ENCODE data around the gene PTPRT.

The PTPRT gene

DNA sequence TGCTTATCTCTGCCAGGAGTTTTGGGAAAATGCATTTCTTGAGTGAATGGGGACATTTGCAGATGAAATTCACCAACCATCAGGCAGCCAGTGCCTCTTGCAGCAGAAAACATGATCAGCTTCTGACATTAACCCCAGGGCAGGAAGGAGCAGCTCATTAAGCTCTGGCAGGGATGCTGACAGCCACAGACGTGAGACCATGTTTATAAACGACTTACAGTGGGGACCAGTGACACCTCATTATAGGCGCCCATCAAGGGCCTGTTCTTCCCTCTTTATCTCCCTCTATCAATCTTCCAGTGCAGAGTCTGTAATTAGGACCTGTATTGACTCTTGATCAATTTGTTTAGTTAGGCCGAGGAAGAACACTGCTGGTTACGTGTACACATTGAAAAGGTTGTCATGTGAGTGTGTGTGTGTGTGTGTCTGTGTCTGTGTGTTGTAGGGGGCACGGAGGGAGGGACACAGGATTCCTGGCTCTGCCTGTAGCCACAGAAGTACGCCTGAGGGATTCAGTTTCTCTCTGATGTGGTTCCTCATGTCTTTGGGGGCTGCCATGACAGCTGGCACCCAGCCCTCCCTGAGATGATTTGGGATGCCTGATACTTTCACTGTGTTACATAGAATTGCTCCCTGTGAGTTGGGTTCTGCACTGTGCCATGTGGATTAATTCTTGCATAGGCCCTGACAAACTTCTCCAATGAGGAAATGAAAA, 1143.2 kb downstream of the PTPRT start:
- no peak overlapping the region for H3K27ac ChIP-seq
- POLR2A ChIA-PET (ENCODE audit: low non-redundant PET) = no interaction called here
- TF ChIP-seq, protein P1, sequence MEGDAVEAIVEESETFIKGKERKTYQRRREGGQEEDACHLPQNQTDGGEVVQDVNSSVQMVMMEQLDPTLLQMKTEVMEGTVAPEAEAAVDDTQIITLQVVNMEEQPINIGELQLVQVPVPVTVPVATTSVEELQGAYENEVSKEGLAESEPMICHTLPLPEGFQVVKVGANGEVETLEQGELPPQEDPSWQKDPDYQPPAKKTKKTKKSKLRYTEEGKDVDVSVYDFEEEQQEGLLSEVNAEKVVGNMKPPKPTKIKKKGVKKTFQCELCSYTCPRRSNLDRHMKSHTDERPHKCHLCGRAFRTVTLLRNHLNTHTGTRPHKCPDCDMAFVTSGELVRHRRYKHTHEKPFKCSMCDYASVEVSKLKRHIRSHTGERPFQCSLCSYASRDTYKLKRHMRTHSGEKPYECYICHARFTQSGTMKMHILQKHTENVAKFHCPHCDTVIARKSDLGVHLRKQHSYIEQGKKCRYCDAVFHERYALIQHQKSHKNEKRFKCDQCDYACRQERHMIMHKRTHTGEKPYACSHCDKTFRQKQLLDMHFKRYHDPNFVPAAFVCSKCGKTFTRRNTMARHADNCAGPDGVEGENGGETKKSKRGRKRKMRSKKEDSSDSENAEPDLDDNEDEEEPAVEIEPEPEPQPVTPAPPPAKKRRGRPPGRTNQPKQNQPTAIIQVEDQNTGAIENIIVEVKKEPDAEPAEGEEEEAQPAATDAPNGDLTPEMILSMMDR (conservative IDR thresholded peaks at IDR 0.05; ENCODE audit: low read depth) = no peak
- DNase-seq (ENCODE audit: low spot score) = no peak
- CTCF ChIA-PET = no interaction called here

DNA sequence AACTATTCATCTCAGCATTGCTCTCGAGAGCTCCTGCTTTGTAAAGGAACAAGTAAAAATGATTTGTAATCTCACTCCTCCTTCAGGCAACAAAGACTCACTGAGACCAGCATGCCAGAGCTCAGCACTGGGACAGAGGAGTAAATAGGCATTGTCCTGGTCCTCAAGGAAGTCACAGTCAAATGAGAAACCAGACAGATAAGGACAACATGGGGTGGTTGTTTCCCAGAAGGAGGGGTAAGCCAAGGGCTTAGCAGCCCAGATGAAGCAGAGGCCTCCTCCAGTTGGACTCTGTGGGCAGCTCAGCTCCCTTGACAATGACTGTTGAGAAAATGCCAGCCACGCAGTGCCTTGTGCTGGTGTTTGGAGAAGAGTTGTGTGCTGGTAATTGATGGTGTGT, 1145.8 kb downstream of the PTPRT start:
- CTCF ChIA-PET = interaction anchor here (0.6 kb wide), 1 partner anchor 335 kb away, joined by 6 read pairs; no protein-coding TSS in a partner anchor
- TF ChIP-seq, protein P1 (conservative IDR thresholded peaks at IDR 0.05; ENCODE audit: low read depth) = no peak
- DNase-seq (ENCODE audit: low spot score) = no peak
- H3K27ac ChIP-seq = no peak overlapping the region
- POLR2A ChIA-PET (ENCODE audit: low non-redundant PET) = no interaction called here

DNA sequence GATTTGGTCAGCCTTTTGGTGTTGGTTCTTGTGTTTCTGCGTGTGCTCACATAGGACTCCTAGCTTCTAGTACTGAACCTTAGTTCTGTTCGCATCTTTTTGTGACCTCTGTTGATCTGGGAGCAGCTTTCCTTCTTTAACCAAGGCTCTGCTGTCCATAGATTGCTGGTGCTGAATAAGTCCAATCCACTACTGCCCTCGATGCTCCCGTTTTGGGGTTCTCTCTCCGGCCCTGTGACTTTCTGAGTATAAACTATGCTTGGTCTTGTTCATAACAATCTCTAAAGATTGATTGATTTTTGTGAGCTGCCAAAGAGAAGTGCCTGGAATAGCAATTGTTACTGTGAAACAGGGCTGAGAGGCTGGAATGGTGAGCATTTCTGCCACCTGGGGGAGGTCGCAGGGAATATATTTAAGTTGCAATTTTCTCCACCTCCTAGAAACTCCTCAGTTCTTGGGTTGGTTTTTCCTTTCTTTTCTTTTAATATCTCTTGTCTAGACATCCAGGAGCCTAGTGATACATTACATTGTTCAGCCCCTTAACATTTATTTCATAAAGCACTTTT, 1148.6 kb downstream of the PTPRT start:
- ChIA-PET POLR2A (ENCODE audit: low non-redundant PET) (no interaction called here), CTCF (interaction anchor here (2.2 kb wide), 1 partner anchor 303 kb away, joined by 7 read pairs; no protein-coding TSS in a partner anchor)
- no peak overlapping the region for H3K27ac ChIP-seq
- TF ChIP-seq, protein P1 (conservative IDR thresholded peaks at IDR 0.05; ENCODE audit: low read depth) = no peak
- no peak for DNase-seq (ENCODE audit: low spot score)

DNA sequence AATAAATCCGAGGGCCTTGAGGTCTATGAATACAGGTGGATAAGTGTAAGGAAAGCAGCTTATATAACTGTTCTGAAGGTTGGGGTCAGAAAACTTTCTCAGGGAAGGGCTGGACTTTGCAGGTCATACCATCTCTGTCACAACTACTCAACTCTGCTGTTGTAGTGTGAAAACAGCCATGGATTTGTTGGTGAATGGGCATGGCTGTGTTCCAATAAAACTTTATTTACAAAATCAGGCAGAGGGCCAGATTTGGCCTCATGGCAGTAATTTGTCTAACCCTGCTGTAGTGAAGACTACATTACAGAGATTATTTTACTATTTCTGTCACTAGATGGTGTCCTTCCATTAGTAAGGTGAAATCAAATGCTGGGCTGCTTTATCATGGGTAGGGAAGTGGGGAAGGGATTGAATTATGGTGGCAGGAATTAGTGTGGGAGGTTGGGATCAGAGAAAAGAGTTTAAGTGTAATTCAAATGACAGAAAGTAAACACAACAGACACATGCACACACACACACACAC, 1161.9 kb downstream of the PTPRT start:
- no peak for DNase-seq (ENCODE audit: low spot score)
- no peak overlapping the region for H3K27ac ChIP-seq
- POLR2A ChIA-PET (ENCODE audit: low non-redundant PET) = no interaction called here
- CTCF ChIA-PET = no interaction called here
- TF ChIP-seq, protein P1 (conservative IDR thresholded peaks at IDR 0.05; ENCODE audit: low read depth) = no peak

DNA sequence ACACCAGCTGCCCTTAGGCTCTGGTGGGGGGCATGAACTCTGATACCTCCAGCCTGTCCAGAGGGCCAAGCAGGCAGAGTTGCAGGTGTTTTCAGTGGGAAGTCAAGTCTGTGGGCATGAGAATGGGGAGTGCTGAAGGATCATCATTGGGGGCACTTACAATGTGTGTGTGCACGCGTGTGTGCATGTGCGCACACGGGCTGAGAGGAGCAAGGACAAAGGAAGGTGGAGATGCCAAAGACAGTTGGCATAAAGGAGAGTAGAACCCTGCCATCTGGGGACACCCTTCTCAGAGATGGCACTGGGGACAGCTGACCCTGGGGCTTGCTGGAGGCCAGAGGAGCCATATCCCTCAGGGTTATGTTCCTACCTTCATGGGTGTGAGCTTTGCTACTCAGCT, 1163.1 kb downstream of the PTPRT start:
- ChIA-PET POLR2A (ENCODE audit: low non-redundant PET) (no interaction called here), CTCF (interaction anchor here (0.6 kb wide), 1 partner anchor 66 kb away, joined by 4 read pairs; no protein-coding TSS in a partner anchor)
- no peak for DNase-seq (ENCODE audit: low spot score)
- TF ChIP-seq, protein P1 (conservative IDR thresholded peaks at IDR 0.05; ENCODE audit: low read depth) = no peak
- no peak overlapping the region for H3K27ac ChIP-seq

DNA sequence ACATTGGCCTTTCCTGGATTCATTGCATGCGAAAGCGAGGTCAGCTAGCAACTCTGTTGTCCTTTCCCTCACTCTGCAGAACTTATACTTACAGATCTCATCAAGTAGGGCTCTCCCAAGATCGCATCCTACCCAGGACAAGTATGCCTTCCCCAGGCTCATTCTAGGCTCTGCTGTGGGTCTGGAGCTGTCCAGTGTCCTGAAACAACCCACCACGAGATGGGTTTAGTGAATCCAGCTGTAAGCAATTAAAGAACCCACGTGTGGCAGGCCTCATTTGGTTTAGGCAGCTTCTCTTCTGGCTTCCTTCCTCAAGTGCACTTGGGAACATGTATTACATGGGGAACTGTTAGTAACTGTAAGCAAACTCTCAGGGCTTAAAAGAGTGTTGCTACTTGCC, 1165.1 kb downstream of the PTPRT start:
- TF ChIP-seq, protein P1 (conservative IDR thresholded peaks at IDR 0.05; ENCODE audit: low read depth) = no peak
- DNase-seq (ENCODE audit: low spot score) = no peak
- ChIA-PET POLR2A (ENCODE audit: low non-redundant PET) (no interaction called here), CTCF (interaction anchor here (0.5 to 0.7 kb wide), 2 partner anchors 8 to 1163 kb away, joined by 4 to 5 read pairs; no protein-coding TSS in a partner anchor)
- H3K27ac ChIP-seq = no peak overlapping the region

Measured in RWPE1 (cell line).